Measurements from ENCODE around the gene AGAP1. TPM values are rescaled to one million over a fixed set of nuclear protein-coding genes. Genes with fewer than 3 reads are reported as not detected.

Gene AGAP1
- total RNA-seq, 4 donors from 2014 or later, result 13.7 to 18.5 (median 17.1) TPM

DNA sequence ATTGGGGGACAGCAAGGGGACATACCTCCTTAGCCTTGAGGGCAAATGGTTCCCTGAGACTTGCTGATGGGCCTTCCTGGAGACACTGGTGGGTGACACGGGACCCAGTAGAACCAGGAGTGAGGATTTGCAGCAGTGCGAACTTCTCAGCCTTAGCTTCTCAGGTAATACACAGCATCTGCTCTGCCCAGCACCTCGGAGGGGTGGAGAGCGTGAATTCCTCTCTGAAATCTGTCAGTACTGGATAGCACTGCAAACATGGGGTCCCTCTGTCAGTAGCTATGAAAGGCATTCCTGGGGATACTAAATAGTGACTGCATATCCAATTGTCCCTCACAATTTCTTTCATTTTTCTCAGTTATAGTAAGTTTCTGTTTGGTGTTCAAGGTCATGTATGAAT is 522.7 kb downstream of the AGAP1 start:
- DNase-seq (ENCODE audit: low spot score in 2 of 2), result no peak
- intact Hi-C loops (cut with DNase I; ENCODE audit: low total_unique reads), result no loop called here
- no peak overlapping the region for H3K4me3 ChIP-seq (ENCODE audit: low read depth, poor library complexity, severe bottlenecking)
- TF ChIP-seq POLR2A (IDR thresholded peaks at IDR 0.05), result no peak
- TF ChIP-seq, protein P1, sequence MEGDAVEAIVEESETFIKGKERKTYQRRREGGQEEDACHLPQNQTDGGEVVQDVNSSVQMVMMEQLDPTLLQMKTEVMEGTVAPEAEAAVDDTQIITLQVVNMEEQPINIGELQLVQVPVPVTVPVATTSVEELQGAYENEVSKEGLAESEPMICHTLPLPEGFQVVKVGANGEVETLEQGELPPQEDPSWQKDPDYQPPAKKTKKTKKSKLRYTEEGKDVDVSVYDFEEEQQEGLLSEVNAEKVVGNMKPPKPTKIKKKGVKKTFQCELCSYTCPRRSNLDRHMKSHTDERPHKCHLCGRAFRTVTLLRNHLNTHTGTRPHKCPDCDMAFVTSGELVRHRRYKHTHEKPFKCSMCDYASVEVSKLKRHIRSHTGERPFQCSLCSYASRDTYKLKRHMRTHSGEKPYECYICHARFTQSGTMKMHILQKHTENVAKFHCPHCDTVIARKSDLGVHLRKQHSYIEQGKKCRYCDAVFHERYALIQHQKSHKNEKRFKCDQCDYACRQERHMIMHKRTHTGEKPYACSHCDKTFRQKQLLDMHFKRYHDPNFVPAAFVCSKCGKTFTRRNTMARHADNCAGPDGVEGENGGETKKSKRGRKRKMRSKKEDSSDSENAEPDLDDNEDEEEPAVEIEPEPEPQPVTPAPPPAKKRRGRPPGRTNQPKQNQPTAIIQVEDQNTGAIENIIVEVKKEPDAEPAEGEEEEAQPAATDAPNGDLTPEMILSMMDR (IDR thresholded peaks at IDR 0.05), result no peak
- 94 to 95% methylated on average over 4 of the region's 4 CpGs for WGBS, 2 donors

DNA sequence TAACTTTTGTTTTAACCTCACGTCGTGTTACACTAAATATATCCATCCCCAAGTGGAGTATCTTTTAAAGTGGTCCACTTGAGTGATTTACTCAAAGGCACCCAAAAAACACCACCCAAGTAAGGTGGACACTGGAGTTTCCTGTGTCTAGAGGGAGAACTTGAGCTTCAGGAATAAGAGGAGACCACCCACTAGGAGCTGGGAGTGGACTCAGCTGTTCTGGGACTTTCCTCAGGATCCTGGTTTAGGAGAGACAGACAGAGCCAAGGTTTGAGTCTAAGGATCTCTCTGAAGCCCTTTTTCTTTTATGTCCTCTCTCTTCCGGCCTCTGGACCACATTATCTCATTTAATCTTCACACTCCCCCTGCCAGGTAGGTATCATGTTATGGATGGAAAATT is 523.6 kb downstream of the AGAP1 start:
- intact Hi-C loops (cut with DNase I; ENCODE audit: low total_unique reads), result no loop called here
- 90 to 92% methylated on average over 3 of the region's 3 CpGs for WGBS, 2 donors

GRCh38 chr2:236019434-236019833 is 525.6 kb downstream of the AGAP1 start:
- DNase-seq (ENCODE audit: low spot score in 2 of 2), result no peak
- 92 to 97% methylated on average over 8 of the region's 8 CpGs for WGBS, 2 donors
- H3K4me3 ChIP-seq (ENCODE audit: low read depth, poor library complexity, severe bottlenecking), result no peak overlapping the region
- TF ChIP-seq POLR2A (IDR thresholded peaks at IDR 0.05), result no peak
- TF ChIP-seq, protein P1 (IDR thresholded peaks at IDR 0.05), result no peak
- intact Hi-C loops (cut with DNase I; ENCODE audit: low total_unique reads), result no loop called here

More for the DNA sequence above, 523.6 kb downstream of the AGAP1 start:
- H3K4me3 ChIP-seq (ENCODE audit: low read depth, poor library complexity, severe bottlenecking), result no peak overlapping the region
- no peak for DNase-seq (ENCODE audit: low spot score in 2 of 2)
- TF ChIP-seq POLR2A (IDR thresholded peaks at IDR 0.05), result no peak
- TF ChIP-seq, protein P1 (IDR thresholded peaks at IDR 0.05), result no peak

DNA sequence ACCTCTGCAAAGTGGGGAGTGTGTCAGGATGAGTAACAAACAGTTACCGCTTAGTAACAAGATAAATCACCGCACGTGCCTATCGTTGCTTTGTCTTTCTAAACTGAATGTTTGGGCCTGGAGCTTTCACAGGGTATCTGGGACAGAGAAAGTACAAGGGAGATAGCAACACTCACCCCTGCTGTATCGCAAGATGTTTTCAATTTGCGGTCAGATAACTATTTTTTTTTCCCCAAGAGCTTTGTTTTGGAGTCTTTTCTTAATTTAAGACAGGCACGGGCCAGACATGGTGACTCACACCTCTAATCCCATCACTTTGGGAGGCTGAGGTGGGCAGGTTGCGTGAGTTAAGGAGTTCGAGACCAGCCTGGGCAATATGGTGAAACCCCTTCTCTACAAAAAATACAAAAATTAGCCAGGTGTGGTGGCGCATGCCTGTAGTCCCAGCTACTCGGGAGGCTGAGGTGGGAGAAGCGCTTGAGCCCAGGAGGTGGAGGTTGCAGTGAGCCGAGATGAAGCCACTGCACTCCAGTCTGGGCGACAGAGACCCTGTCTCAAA is 527.7 kb downstream of the AGAP1 start:
- no peak overlapping the region for H3K4me3 ChIP-seq (ENCODE audit: low read depth, poor library complexity, severe bottlenecking)
- no peak for TF ChIP-seq POLR2A (IDR thresholded peaks at IDR 0.05)
- TF ChIP-seq, protein P1 (IDR thresholded peaks at IDR 0.05), result no peak
- intact Hi-C loops (cut with DNase I; ENCODE audit: low total_unique reads), result no loop called here
- DNase-seq (ENCODE audit: low spot score in 2 of 2), result no peak
- WGBS, 2 donors, result 92 to 93% methylated on average over 14 of the region's 14 CpGs

DNA sequence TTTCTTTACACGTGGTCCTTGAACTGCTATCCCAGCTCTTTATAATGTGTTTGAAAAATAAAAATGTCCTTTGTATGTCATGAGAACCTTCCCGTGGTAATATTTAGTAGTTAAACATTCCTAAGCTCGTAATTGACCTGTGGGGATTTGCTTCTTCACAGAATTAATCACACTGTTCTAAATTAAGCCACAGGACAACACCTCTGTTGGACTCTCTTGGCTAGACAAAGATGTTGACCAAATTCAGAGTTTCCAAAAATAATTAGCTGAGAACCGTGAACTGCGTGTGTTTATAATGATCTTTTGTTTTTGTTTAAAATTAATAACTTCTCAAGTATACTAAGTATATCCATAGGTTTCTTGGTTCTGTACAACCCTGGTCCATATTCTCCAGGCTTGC is 528.3 kb downstream of the AGAP1 start:
- H3K4me3 ChIP-seq (ENCODE audit: low read depth, poor library complexity, severe bottlenecking), result no peak overlapping the region
- 78 to 79% methylated on average over 5 of the region's 5 CpGs for WGBS, 2 donors
- intact Hi-C loops (cut with DNase I; ENCODE audit: low total_unique reads), result no loop called here
- no peak for TF ChIP-seq POLR2A (IDR thresholded peaks at IDR 0.05)
- TF ChIP-seq, protein P1 (IDR thresholded peaks at IDR 0.05), result no peak
- DNase-seq (ENCODE audit: low spot score in 2 of 2), result no peak

- WGBS, 2 donors, result 100% methylated on average over 2 of the region's 3 CpGs
- intact Hi-C loops (cut with DNase I; ENCODE audit: low total_unique reads), result no loop called here
- TF ChIP-seq, protein P1 (IDR thresholded peaks at IDR 0.05), result no peak
- TF ChIP-seq POLR2A (IDR thresholded peaks at IDR 0.05), result no peak
Measured at GRCh38 chr2:236025892-236026291, 532.0 kb downstream of the AGAP1 start.

More at GRCh38 chr2:236025892-236026291, 532.0 kb downstream of the AGAP1 start:
- no peak overlapping the region for H3K4me3 ChIP-seq (ENCODE audit: low read depth, poor library complexity, severe bottlenecking)
- DNase-seq (ENCODE audit: low spot score in 2 of 2), result no peak
